ENCODE data around the gene SLC25A25.
"Not testable (repeated sequence)": the region's sequence is repeated elsewhere in the genome, so short reads cannot be mapped to it uniquely, and the experiment has no call there.

The SLC25A25 gene

GRCh38 chr9:128067645-128068385, at the start of gene SLC25A25:
Gene SLC25A25, plus strand, starts transcription at chr9:128068232. Its CDS starts 88 bp downstream, at chr9:128068320.
- Histone ChIP-seq H3K4me3 (ENCODE audit: low read depth, low read length) (peak within 1 kb of the TSS; percentile 98), H3K9me3 (ENCODE audit: control insufficient read depth, insufficient read depth, low read length) (no peaks in the 10 kb centered on the region), H3K4me1 (ENCODE audit: control insufficient read depth, insufficient read depth, low read length) (peaks cover 8% of the 10 kb centered on the region), H3K9ac (ENCODE audit: low read depth, low read length) (peak within 1 kb of the TSS; percentile 98), H3K36me3 (ENCODE audit: control insufficient read depth, insufficient read depth, low read length) (no peaks in the 10 kb centered on the region), H3K27me3 (ENCODE audit: control insufficient read depth, insufficient read depth, low read length) (no peaks in the 10 kb centered on the region)

- Histone ChIP-seq H3K27me3 (ENCODE audit: control insufficient read depth, insufficient read depth, low read length) (no peaks in the 10 kb centered on the region), H3K4me3 (ENCODE audit: low read depth, low read length) (no peak overlapping the region), H3K36me3 (ENCODE audit: control insufficient read depth, insufficient read depth, low read length) (no peaks in the 10 kb centered on the region), H3K9ac (ENCODE audit: low read depth, low read length) (no peak overlapping the region), H3K4me1 (ENCODE audit: control insufficient read depth, insufficient read depth, low read length) (no peaks in the 10 kb centered on the region), H3K9me3 (ENCODE audit: control insufficient read depth, insufficient read depth, low read length) (no peaks in the 10 kb centered on the region)
Observed at GRCh38 chr9:128020692-128021091, 47.3 kb upstream of the SLC25A25 start.

- Histone ChIP-seq H3K4me3 (ENCODE audit: low read depth, low read length) (no peak overlapping the region), H3K27me3 (ENCODE audit: control insufficient read depth, insufficient read depth, low read length) (no peaks in the 10 kb centered on the region)
Observed at GRCh38 chr9:128021098-128021497, 46.9 kb upstream of the SLC25A25 start.

GRCh38 chr9:128022886-128023285, 45.1 kb upstream of the SLC25A25 start:
- Histone ChIP-seq H3K9ac (ENCODE audit: low read depth, low read length) (no peak overlapping the region), H3K27me3 (ENCODE audit: control insufficient read depth, insufficient read depth, low read length) (no peaks in the 10 kb centered on the region), H3K4me1 (ENCODE audit: control insufficient read depth, insufficient read depth, low read length) (no peaks in the 10 kb centered on the region), H3K9me3 (ENCODE audit: control insufficient read depth, insufficient read depth, low read length) (no peaks in the 10 kb centered on the region), H3K36me3 (ENCODE audit: control insufficient read depth, insufficient read depth, low read length) (no peaks in the 10 kb centered on the region), H3K4me3 (ENCODE audit: low read depth, low read length) (no peak overlapping the region)

More at GRCh38 chr9:128021098-128021497, 46.9 kb upstream of the SLC25A25 start:
- H3K9me3 ChIP-seq (ENCODE audit: control insufficient read depth, insufficient read depth, low read length), result no peaks in the 10 kb centered on the region
- no peaks in the 10 kb centered on the region for H3K4me1 ChIP-seq (ENCODE audit: control insufficient read depth, insufficient read depth, low read length)
- H3K36me3 ChIP-seq (ENCODE audit: control insufficient read depth, insufficient read depth, low read length), result no peaks in the 10 kb centered on the region
- no peak overlapping the region for H3K9ac ChIP-seq (ENCODE audit: low read depth, low read length)

GRCh38 chr9:128023671-128024070, 44.4 kb upstream of the SLC25A25 start:
- not testable (repeated sequence) for H3K4me3 ChIP-seq (ENCODE audit: low read depth, low read length); H3K9me3 ChIP-seq (ENCODE audit: control insufficient read depth, insufficient read depth, low read length); H3K36me3 ChIP-seq (ENCODE audit: control insufficient read depth, insufficient read depth, low read length); H3K27me3 ChIP-seq (ENCODE audit: control insufficient read depth, insufficient read depth, low read length); H3K4me1 ChIP-seq (ENCODE audit: control insufficient read depth, insufficient read depth, low read length); H3K9ac ChIP-seq (ENCODE audit: low read depth, low read length)

GRCh38 chr9:128024761-128025308, 43.2 kb upstream of the SLC25A25 start:
- Histone ChIP-seq H3K36me3 (ENCODE audit: control insufficient read depth, insufficient read depth, low read length) (no peaks in the 10 kb centered on the region), H3K9me3 (ENCODE audit: control insufficient read depth, insufficient read depth, low read length) (no peaks in the 10 kb centered on the region), H3K4me1 (ENCODE audit: control insufficient read depth, insufficient read depth, low read length) (no peaks in the 10 kb centered on the region), H3K9ac (ENCODE audit: low read depth, low read length) (no peak overlapping the region), H3K4me3 (ENCODE audit: low read depth, low read length) (no peak overlapping the region), H3K27me3 (ENCODE audit: control insufficient read depth, insufficient read depth, low read length) (no peaks in the 10 kb centered on the region)

GRCh38 chr9:128025736-128026135, 42.3 kb upstream of the SLC25A25 start:
- Histone ChIP-seq H3K4me3 (ENCODE audit: low read depth, low read length) (no peak overlapping the region), H3K9ac (ENCODE audit: low read depth, low read length) (no peak overlapping the region)

GRCh38 chr9:128026255-128026772, 41.7 kb upstream of the SLC25A25 start:
- Histone ChIP-seq H3K9ac (ENCODE audit: low read depth, low read length) (no peak overlapping the region), H3K9me3 (ENCODE audit: control insufficient read depth, insufficient read depth, low read length) (no peaks in the 10 kb centered on the region), H3K27me3 (ENCODE audit: control insufficient read depth, insufficient read depth, low read length) (no peaks in the 10 kb centered on the region), H3K4me3 (ENCODE audit: low read depth, low read length) (no peak overlapping the region), H3K36me3 (ENCODE audit: control insufficient read depth, insufficient read depth, low read length) (no peaks in the 10 kb centered on the region), H3K4me1 (ENCODE audit: control insufficient read depth, insufficient read depth, low read length) (no peaks in the 10 kb centered on the region)

More at GRCh38 chr9:128025736-128026135, 42.3 kb upstream of the SLC25A25 start:
- Histone ChIP-seq H3K4me1 (ENCODE audit: control insufficient read depth, insufficient read depth, low read length) (no peaks in the 10 kb centered on the region), H3K27me3 (ENCODE audit: control insufficient read depth, insufficient read depth, low read length) (no peaks in the 10 kb centered on the region), H3K36me3 (ENCODE audit: control insufficient read depth, insufficient read depth, low read length) (no peaks in the 10 kb centered on the region), H3K9me3 (ENCODE audit: control insufficient read depth, insufficient read depth, low read length) (no peaks in the 10 kb centered on the region)

GRCh38 chr9:128026773-128027541, 41.1 kb upstream of the SLC25A25 start:
- Histone ChIP-seq H3K9ac (ENCODE audit: low read depth, low read length) (no peak overlapping the region), H3K27me3 (ENCODE audit: control insufficient read depth, insufficient read depth, low read length) (no peaks in the 10 kb centered on the region), H3K9me3 (ENCODE audit: control insufficient read depth, insufficient read depth, low read length) (no peaks in the 10 kb centered on the region), H3K4me3 (ENCODE audit: low read depth, low read length) (no peak overlapping the region), H3K36me3 (ENCODE audit: control insufficient read depth, insufficient read depth, low read length) (no peaks in the 10 kb centered on the region), H3K4me1 (ENCODE audit: control insufficient read depth, insufficient read depth, low read length) (no peaks in the 10 kb centered on the region)

- Histone ChIP-seq H3K36me3 (ENCODE audit: control insufficient read depth, insufficient read depth, low read length) (no peaks in the 10 kb centered on the region), H3K4me1 (ENCODE audit: control insufficient read depth, insufficient read depth, low read length) (no peaks in the 10 kb centered on the region), H3K4me3 (ENCODE audit: low read depth, low read length) (no peak overlapping the region), H3K9me3 (ENCODE audit: control insufficient read depth, insufficient read depth, low read length) (no peaks in the 10 kb centered on the region), H3K27me3 (ENCODE audit: control insufficient read depth, insufficient read depth, low read length) (no peaks in the 10 kb centered on the region), H3K9ac (ENCODE audit: low read depth, low read length) (no peak overlapping the region)
Observed at GRCh38 chr9:128027705-128028104, 40.3 kb upstream of the SLC25A25 start.

- H3K36me3 ChIP-seq (ENCODE audit: control insufficient read depth, insufficient read depth, low read length), result no peaks in the 10 kb centered on the region
- no peaks in the 10 kb centered on the region for H3K27me3 ChIP-seq (ENCODE audit: control insufficient read depth, insufficient read depth, low read length)
- H3K4me1 ChIP-seq (ENCODE audit: control insufficient read depth, insufficient read depth, low read length), result no peaks in the 10 kb centered on the region
- no peak overlapping the region for H3K9ac ChIP-seq (ENCODE audit: low read depth, low read length)
- H3K9me3 ChIP-seq (ENCODE audit: control insufficient read depth, insufficient read depth, low read length), result no peaks in the 10 kb centered on the region
- no peak overlapping the region for H3K4me3 ChIP-seq (ENCODE audit: low read depth, low read length)
Observed at GRCh38 chr9:128033609-128034008, 34.4 kb upstream of the SLC25A25 start.

All from iPS-15b (cell line).